Measurements from ENCODE around the gene TM7SF2. TPM values are rescaled to one million over a fixed set of nuclear protein-coding genes. Genes with fewer than 3 reads are reported as not detected.
A peak's percentile ranks its signal among the peaks of the same experiment; 100 is the strongest.

TM7SF2 gene
- total and polyA plus RNA-seq, 2 of the 13 experiments (the other 11 are each of a cell fraction or from before 2014, with no cell fraction given): 56.0 to 66.9 TPM

DNA sequence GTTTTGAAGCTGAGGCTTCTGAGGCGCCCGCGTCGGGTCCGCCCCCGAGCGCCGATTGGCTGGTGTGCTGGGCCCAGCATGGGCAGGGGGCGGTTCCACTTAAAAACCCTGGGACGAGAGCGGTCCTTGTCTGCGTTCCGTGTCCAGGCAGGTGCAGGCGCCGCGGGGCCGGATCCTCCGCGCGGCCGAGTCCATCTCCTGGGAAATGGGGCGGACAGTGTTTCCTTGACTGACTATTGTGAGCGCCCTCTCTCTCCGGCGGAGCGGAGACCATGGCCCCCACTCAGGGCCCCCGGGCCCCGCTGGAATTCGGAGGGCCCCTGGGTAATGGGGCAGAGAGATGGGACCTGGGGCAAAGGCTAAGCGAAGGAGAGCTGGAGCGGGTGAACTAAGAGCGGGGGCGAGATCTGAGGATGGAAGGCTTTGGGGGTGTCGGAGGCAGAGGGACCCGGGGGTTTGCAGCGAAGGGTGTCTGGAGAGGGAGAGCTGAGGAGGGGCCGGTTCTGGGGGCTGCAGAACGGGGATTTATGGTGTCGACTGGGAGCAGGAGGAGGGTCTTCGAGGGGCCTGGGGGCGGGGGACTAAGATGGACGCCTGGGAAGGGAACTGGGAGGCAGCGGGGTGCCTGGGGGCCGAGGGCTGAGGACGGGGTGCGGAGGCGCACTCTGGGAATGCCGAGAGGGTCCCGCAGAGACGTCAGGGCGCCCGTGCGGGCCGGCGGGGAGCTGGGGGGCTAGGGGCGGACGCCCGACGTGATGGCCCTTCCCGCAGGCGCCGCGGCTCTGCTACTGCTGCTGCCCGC is at the start of gene TM7SF2 (continued):
- TF ChIP-seq, protein P1, sequence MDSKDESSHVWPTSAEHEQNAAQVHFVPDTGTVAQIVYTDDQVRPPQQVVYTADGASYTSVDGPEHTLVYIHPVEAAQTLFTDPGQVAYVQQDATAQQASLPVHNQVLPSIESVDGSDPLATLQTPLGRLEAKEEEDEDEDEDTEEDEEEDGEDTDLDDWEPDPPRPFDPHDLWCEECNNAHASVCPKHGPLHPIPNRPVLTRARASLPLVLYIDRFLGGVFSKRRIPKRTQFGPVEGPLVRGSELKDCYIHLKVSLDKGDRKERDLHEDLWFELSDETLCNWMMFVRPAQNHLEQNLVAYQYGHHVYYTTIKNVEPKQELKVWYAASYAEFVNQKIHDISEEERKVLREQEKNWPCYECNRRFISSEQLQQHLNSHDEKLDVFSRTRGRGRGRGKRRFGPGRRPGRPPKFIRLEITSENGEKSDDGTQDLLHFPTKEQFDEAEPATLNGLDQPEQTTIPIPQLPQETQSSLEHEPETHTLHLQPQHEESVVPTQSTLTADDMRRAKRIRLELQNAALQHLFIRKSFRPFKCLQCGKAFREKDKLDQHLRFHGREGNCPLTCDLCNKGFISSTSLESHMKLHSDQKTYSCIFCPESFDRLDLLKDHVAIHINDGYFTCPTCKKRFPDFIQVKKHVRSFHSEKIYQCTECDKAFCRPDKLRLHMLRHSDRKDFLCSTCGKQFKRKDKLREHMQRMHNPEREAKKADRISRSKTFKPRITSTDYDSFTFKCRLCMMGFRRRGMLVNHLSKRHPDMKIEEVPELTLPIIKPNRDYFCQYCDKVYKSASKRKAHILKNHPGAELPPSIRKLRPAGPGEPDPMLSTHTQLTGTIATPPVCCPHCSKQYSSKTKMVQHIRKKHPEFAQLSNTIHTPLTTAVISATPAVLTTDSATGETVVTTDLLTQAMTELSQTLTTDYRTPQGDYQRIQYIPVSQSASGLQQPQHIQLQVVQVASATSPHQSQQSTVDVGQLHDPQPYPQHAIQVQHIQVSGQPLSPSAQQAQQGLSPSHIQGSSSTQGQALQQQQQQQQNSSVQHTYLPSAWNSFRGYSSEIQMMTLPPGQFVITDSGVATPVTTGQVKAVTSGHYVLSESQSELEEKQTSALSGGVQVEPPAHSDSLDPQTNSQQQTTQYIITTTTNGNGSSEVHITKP (CRISPR knock-in tag; IDR thresholded peaks at IDR 0.05; ENCODE audit: low read depth): peak; percentile 69
- TF ChIP-seq ZC3H4 (CRISPR knock-in tag; IDR thresholded peaks at IDR 0.05; ENCODE audit: borderline replicate concordance) (0 out of 2 replicates have a peak, but pooled peaks have one; percentile 32), RAD51 (IDR thresholded peaks at IDR 0.05; ENCODE audit: borderline replicate concordance) (no peak), ZNF10 (CRISPR knock-in tag; IDR thresholded peaks at IDR 0.05; ENCODE audit: borderline replicate concordance, low read depth) (no peak), KLF15 (CRISPR knock-in tag; IDR thresholded peaks at IDR 0.05; ENCODE audit: borderline replicate concordance) (peak; percentile 91; the same call in 1 of the 2 replicates), TBP (CRISPR knock-in tag; IDR thresholded peaks at IDR 0.05) (no peak), DR1 (CRISPR knock-in tag; IDR thresholded peaks at IDR 0.05) (peak; percentile 99), ONECUT2 (CRISPR knock-in tag; IDR thresholded peaks at IDR 0.05) (peak; percentile 47; the same call in 1 of the 2 replicates), CENPX (CRISPR knock-in tag; IDR thresholded peaks at IDR 0.05) (no peak), EEA1 (CRISPR knock-in tag; IDR thresholded peaks at IDR 0.05; ENCODE audit: borderline replicate concordance) (no peak), CCAR2 (optimal IDR thresholded peaks at IDR 0.05; ENCODE audit: low read depth, low read length) (no peak), NCOA5 (CRISPR knock-in tag; IDR thresholded peaks at IDR 0.05) (no peak), CEBPB (IDR thresholded peaks at IDR 0.05; ENCODE audit: borderline replicate concordance, low read depth, low read length) (no peak), ZNF44 (CRISPR knock-in tag; IDR thresholded peaks at IDR 0.05) (no peak)
- TF ChIP-seq, protein P2, sequence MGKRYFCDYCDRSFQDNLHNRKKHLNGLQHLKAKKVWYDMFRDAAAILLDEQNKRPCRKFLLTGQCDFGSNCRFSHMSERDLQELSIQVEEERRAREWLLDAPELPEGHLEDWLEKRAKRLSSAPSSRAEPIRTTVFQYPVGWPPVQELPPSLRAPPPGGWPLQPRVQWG (CRISPR knock-in tag; IDR thresholded peaks at IDR 0.05; ENCODE audit: borderline replicate concordance, low read depth): no peak
- TF ChIP-seq, protein P3, sequence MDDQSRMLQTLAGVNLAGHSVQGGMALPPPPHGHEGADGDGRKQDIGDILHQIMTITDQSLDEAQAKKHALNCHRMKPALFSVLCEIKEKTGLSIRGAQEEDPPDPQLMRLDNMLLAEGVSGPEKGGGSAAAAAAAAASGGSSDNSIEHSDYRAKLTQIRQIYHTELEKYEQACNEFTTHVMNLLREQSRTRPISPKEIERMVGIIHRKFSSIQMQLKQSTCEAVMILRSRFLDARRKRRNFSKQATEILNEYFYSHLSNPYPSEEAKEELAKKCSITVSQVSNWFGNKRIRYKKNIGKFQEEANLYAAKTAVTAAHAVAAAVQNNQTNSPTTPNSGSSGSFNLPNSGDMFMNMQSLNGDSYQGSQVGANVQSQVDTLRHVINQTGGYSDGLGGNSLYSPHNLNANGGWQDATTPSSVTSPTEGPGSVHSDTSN (CRISPR knock-in tag; IDR thresholded peaks at IDR 0.05; ENCODE audit: borderline replicate concordance): no peak; the same call in 1 of the 2 replicates
- TF ChIP-seq, protein P4, sequence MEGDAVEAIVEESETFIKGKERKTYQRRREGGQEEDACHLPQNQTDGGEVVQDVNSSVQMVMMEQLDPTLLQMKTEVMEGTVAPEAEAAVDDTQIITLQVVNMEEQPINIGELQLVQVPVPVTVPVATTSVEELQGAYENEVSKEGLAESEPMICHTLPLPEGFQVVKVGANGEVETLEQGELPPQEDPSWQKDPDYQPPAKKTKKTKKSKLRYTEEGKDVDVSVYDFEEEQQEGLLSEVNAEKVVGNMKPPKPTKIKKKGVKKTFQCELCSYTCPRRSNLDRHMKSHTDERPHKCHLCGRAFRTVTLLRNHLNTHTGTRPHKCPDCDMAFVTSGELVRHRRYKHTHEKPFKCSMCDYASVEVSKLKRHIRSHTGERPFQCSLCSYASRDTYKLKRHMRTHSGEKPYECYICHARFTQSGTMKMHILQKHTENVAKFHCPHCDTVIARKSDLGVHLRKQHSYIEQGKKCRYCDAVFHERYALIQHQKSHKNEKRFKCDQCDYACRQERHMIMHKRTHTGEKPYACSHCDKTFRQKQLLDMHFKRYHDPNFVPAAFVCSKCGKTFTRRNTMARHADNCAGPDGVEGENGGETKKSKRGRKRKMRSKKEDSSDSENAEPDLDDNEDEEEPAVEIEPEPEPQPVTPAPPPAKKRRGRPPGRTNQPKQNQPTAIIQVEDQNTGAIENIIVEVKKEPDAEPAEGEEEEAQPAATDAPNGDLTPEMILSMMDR (CRISPR knock-in tag; IDR thresholded peaks at IDR 0.05): peak; percentile 11; the same call in 1 of the 2 replicates

Data from HepG2 (cell line).